Sigmoid colon (tissue), 7 donors: ENCODE measurements around the gene PTPRE. TPM values are rescaled to one million over a fixed set of nuclear protein-coding genes. Genes with fewer than 3 reads are reported as not detected.

Experiments used
- DNase-seq: peaks from one replicate; pipeline ENCODE4 v3.0.0-alpha.2; 2019
- H3K27ac ChIP-seq, 4 donors: fragments of 200-600 bp; sonication (generic); one replicate each; pipeline ENCODE4 v1.5.1; 2016 to 2019; ENCODE audit warnings: mild to moderate bottlenecking in 1 of 4
- H3K27me3 ChIP-seq, 3 donors: fragments of 200-600 bp; sonication (generic); one replicate each; pipeline ENCODE4 v1.5.1; 2019; ENCODE audit warnings: mild to moderate bottlenecking in 1 of 3
- H3K36me3 ChIP-seq, 4 donors: fragments of 200-600 bp; sonication (generic); one replicate each; pipeline ENCODE4 v1.5.1; 2016 to 2019
- H3K4me1 ChIP-seq, 4 donors: fragments of 200-600 bp; sonication (generic); one replicate each; pipeline ENCODE4 v1.5.1; 2017 to 2019
- H3K4me3 ChIP-seq, 4 donors: fragments of 200-600 bp; sonication (generic); one replicate each; pipeline ENCODE4 v1.5.1; 2017 to 2019; ENCODE audit warnings: mild to moderate bottlenecking in 2 of 4, moderate library complexity in 1 of 4
- H3K9me3 ChIP-seq, 4 donors: fragments of 200-600 bp in 3 of 4; sonication (generic) in 3 of 4; one replicate each; pipeline versions ENCODE4 v1.5.1 to v1.6.1; 2013 to 2019
- EP300 ChIP-seq, 4 donors: sonication (generic); formaldehyde crosslinking; IDR thresholded peaks; one replicate each; pipeline ENCODE4 v1.6.1; 2017; ENCODE audit warnings: antibody characterized with exemption in 4 of 4
- POLR2A ChIP-seq, 2 donors: fragments of 450-650 bp; IDR thresholded peaks; one replicate each; pipeline ENCODE4 v1.6.1; 2016; ENCODE audit warnings: antibody characterized with exemption in 2 of 2, mild to moderate bottlenecking in 2 of 2, moderate library complexity in 2 of 2
- POLR2AphosphoS5 ChIP-seq, 4 donors: sonication (generic); formaldehyde crosslinking; IDR thresholded peaks; one replicate each; pipeline ENCODE4 v1.6.1; 2017; ENCODE audit warnings: antibody characterized with exemption in 4 of 4
- WGBS, 2 donors: extraction: QIAGEN DNeasy Blood & Tissue Kit; methylation state at CpG; one replicate each; pipeline ENCODE4 v1.1.7; 2013; 5-methylcytosine and 5-hydroxymethylcytosine counted together
- intact Hi-C: fragments of 100-400 bp; cut with DNase I; formaldehyde crosslinking; loops from one replicate; pipeline ENCODE4 v1.15.1; 2023
- polyA plus RNA-seq, 3 donors: library from polyadenylated mRNA; stranded (reverse); fragments of 200-250 nt; gene quantifications; one replicate each; pipeline ENCODE4 v1.2.3, GENCODE V29; 2013
- total RNA-seq, 4 donors: library from RNA; depleted of rRNA; stranded (reverse); fragments of >200 nt; gene quantifications; one replicate each; pipeline ENCODE4 v1.1.0, GENCODE V29; 2016
- TF ChIP-seq, protein P1 (sequence below), 4 experiments: fragments of 450-650 bp in 3 of 4; fragments of 200-600 bp in 1 of 4; IDR thresholded peaks; one replicate each; pipeline ENCODE4 v1.5.1; 2016 to 2019; ENCODE audit warnings: antibody characterized with exemption in 4 of 4, mild to moderate bottlenecking in 3 of 4, moderate library complexity in 2 of 4
- donor health status: healthy with polysubstance abuse.
- donor health status: Bipolar disorder and iron deficiency.
- donor health status: healthy.

The PTPRE gene
- total and polyA plus RNA-seq, 7 donors, result 4.2 to 17.9 (median 11.9) TPM

DNA sequence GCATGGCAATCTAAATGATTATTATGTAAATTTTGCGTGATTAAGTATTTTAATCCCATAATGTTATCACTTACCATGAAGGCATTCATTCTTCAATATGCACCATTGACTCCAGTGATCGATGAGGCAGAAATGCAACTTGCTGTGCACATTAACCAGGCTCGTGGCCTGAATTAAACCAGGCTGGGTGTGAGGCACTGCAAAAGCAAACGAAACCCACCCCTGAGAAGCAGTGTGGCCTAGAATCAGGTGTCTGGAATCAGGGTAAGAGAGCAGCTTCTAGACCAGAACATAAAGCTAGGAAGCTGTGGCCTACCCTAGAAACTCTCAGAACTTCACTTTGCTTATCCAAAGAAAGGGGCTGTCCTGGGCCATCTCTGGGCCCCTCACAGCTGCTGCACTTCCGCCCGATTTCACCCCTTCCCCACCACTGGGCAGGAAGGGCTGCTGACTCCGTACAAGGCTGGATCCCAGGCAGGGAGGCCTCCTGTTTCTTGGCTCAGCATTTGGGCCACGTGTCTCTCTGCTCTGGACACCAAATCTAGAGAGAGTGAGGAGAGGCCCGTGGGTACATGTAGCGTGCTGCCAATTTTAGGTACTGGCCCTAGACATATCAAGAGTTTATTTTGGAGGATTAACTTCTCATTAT lies 4.4 kb downstream of the PTPRE start:
- Histone ChIP-seq H3K4me3 (no peak overlapping the region), H3K27ac (no peak overlapping the region), H3K27me3 (peaks cover 0 to 22% (median 7%) of the 10 kb centered on the region in 3 donors), H3K4me1 (peaks cover 0 to 19% (median 13%) of the 10 kb centered on the region in 4 donors), H3K36me3 (no peaks in the 10 kb centered on the region), H3K9me3 (no peaks in the 10 kb centered on the region)
- DNase-seq, result no peak
- WGBS, 2 donors, result 78 to 88% methylated on average over 10 of the region's 10 CpGs
- intact Hi-C loops, result no loop called here
- TF ChIP-seq EP300 (IDR thresholded peaks at IDR 0.05) (no peak), POLR2A (IDR thresholded peaks at IDR 0.05) (no peak), POLR2AphosphoS5 (IDR thresholded peaks at IDR 0.05) (no peak)
- TF ChIP-seq, protein P1, sequence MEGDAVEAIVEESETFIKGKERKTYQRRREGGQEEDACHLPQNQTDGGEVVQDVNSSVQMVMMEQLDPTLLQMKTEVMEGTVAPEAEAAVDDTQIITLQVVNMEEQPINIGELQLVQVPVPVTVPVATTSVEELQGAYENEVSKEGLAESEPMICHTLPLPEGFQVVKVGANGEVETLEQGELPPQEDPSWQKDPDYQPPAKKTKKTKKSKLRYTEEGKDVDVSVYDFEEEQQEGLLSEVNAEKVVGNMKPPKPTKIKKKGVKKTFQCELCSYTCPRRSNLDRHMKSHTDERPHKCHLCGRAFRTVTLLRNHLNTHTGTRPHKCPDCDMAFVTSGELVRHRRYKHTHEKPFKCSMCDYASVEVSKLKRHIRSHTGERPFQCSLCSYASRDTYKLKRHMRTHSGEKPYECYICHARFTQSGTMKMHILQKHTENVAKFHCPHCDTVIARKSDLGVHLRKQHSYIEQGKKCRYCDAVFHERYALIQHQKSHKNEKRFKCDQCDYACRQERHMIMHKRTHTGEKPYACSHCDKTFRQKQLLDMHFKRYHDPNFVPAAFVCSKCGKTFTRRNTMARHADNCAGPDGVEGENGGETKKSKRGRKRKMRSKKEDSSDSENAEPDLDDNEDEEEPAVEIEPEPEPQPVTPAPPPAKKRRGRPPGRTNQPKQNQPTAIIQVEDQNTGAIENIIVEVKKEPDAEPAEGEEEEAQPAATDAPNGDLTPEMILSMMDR (IDR thresholded peaks at IDR 0.05), result no peak

DNA sequence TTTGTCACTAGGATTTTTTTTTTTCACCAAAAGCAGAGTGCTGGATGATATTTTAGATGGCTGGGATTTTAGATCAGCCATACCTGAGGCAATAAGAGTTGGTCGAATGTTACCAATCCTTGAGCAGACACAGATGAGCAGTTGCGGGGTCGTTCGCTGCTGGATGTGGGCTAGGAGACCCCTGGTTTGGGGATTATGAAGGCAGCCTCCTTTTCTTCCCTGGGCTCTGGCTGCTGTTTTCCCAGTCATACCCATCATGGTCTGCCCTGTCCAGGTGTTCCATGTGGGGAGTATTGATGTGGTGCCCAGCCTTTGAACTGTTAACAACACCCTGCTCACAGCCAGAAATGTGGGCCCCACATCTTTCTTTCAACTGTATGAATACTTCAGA lies 5.0 kb downstream of the PTPRE start:
- no peaks in the 10 kb centered on the region for H3K9me3 ChIP-seq
- no peak for DNase-seq
- TF ChIP-seq POLR2AphosphoS5 (IDR thresholded peaks at IDR 0.05) (no peak), EP300 (IDR thresholded peaks at IDR 0.05) (no peak), POLR2A (IDR thresholded peaks at IDR 0.05) (no peak)
- TF ChIP-seq, protein P1 (IDR thresholded peaks at IDR 0.05), result no peak
- 96% methylated on average over 4 of the region's 4 CpGs for WGBS, 2 donors
- H3K4me3 ChIP-seq, result no peak overlapping the region
- H3K4me1 ChIP-seq, result peaks cover 0 to 15% (median 10%) of the 10 kb centered on the region in 4 donors
- H3K27me3 ChIP-seq, result peaks cover 0 to 17% (median 7%) of the 10 kb centered on the region in 3 donors
- intact Hi-C loops, result no loop called here
- no peaks in the 10 kb centered on the region for H3K36me3 ChIP-seq
- H3K27ac ChIP-seq, result no peak overlapping the region

DNA sequence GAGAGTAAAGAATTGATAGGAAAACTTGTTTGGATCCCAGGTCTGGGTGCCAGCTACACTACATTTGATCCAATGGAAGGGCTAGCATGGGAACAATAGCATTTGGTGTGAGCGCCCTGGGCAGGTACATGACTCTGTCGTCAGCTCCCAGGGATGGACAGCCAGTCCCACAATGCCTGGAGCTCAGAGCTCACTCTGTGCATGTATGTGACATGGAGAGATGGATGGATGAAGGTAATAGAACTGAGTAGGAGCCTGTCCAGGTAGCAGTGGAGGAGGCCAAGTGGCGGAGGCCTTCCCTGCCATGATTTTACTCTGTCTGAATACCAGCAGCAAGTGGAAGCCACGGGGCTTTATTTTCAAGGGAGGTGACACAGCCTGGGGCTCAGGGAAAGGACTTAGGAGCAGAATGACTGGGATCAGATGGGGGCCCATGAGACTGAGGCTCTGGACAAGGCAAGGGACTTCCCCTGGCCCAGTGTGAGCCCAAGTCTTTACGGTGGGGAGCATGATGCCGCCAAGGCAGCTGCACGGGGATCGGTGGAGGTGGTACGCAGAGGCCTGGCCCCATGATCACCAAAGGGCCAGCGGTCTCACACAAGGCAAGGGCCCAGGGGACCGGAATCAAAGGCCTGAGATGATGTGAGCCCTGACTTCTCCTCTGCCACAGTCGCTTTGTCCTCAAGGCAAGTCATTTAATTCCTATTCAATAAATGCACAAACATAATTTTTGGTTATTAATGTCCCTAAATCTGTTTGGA lies 5.9 kb downstream of the PTPRE start:
- peaks cover 0 to 9% (median 0%) of the 10 kb centered on the region in 3 donors for H3K27me3 ChIP-seq
- no peaks in the 10 kb centered on the region for H3K9me3 ChIP-seq
- DNase-seq, result no peak
- intact Hi-C loops, result no loop called here
- peaks cover 0 to 5% (median 1%) of the 10 kb centered on the region in 4 donors for H3K4me1 ChIP-seq
- TF ChIP-seq, protein P1 (IDR thresholded peaks at IDR 0.05), result no peak
- no peak for TF ChIP-seq EP300 (IDR thresholded peaks at IDR 0.05)
- no peak for TF ChIP-seq POLR2A (IDR thresholded peaks at IDR 0.05)
- no peak for TF ChIP-seq POLR2AphosphoS5 (IDR thresholded peaks at IDR 0.05)
- H3K36me3 ChIP-seq, result no peaks in the 10 kb centered on the region
- H3K4me3 ChIP-seq, result no peak overlapping the region
- H3K27ac ChIP-seq, result no peak overlapping the region
- WGBS, 2 donors, result 94 to 95% methylated on average over 12 of the region's 12 CpGs

DNA sequence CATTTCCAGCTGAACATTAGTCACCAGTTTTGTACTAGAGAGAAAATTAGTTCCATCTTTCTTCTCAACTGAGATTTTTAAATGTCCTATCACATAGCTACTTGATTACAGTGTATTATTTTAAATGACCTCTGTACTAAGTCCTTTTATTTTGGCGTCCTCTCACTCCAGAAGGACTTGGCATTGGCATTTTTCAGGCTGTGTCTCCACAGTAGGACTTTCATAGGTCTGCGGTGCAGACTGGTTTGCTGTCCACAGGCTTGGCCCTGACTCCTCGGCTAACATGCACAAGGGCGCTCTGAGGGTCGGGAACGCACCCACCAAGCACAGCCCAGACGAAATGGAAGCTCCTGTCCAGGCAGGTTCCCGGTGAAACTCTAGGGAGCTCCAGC lies 6.5 kb downstream of the PTPRE start:
- peaks cover 0 to 3% (median 0%) of the 10 kb centered on the region in 3 donors for H3K27me3 ChIP-seq
- no peak overlapping the region for H3K4me3 ChIP-seq
- peaks cover 0 to 3% (median 0%) of the 10 kb centered on the region in 4 donors for H3K4me1 ChIP-seq
- TF ChIP-seq, protein P1 (IDR thresholded peaks at IDR 0.05), result no peak
- TF ChIP-seq POLR2AphosphoS5 (IDR thresholded peaks at IDR 0.05) (no peak), EP300 (IDR thresholded peaks at IDR 0.05) (no peak), POLR2A (IDR thresholded peaks at IDR 0.05) (no peak)
- intact Hi-C loops, result no loop called here
- H3K27ac ChIP-seq, result no peak overlapping the region
- no peaks in the 10 kb centered on the region for H3K36me3 ChIP-seq
- WGBS, 2 donors, result 95 to 96% methylated on average over 8 of the region's 8 CpGs
- DNase-seq, result no peak
- H3K9me3 ChIP-seq, result no peaks in the 10 kb centered on the region
